GM20000 (cell line): ENCODE measurements around the gene METTL13.

Experiments used
- DNase-seq: peaks from one replicate; pipeline ENCODE4 v3.0.0; 2012; ENCODE audit warnings: low spot score
- CTCF ChIP-seq: IDR thresholded peaks from 2 replicates; pipeline ENCODE4 v1.5.1; 2012; ENCODE audit warnings: mild to moderate bottlenecking, control low read depth; ENCODE audit errors: extremely low read depth, missing control alignments

METTL13 gene

DNA sequence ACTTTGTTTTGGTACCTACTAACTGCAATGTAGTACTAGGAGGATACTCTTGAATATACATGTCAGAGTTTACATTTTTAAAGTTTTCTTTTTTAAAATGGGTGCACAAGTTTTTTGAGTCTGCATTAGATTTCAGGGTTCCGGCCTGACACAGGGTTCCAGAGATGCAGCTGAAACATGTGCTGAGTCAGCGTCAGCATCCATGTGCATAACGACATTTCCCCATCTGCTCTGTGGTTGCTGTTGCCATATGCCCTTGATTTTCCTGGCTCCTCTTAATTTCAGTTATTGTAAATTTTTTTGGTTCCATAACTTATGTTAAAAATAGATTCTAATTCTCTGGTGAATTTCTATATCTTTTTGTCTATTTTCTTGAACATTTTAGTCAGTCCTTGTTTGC lies 12.3 kb upstream of the METTL13 start:
- TF ChIP-seq CTCF, result no peak
- DNase-seq, result no peak

DNA sequence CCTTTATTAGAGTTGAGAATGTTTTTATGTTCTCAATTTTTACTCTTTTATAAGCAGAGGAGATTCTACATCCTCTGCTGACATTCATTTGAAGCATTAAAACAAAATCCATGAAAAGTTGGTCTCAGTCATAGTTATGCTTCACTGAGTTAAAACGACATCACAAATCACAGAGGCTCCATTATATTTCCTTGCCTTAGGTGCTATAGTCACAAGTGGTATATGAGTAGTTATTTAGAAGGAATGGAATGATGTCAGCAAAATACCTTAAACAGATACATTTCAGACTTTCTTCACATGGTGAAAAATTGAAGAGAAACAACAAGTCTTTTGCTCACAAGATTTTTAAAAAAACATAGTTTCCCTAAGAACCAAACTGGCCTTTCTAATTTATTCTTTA lies 11.7 kb upstream of the METTL13 start:
- no peak for DNase-seq
- TF ChIP-seq CTCF, result no peak

DNA sequence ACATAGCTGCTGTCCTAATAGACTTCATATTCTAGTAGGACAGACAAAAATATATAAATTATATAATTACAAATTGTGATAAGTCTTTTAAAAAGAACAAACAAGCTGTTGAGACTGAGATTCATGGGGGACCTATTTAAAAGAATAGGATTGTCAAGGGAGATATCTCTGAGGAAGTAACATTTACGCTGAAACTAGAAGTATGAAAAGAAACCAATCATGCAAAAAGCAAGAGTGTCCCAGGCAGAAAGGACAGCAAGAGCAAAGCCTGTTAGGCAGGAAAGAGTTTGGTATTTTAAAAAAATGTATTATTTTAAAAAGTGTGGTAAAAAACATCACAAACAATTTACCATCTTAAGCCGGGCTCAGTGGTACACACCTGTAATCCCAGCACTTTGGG lies 9.1 kb upstream of the METTL13 start:
- TF ChIP-seq CTCF, result no peak
- no peak for DNase-seq

DNA sequence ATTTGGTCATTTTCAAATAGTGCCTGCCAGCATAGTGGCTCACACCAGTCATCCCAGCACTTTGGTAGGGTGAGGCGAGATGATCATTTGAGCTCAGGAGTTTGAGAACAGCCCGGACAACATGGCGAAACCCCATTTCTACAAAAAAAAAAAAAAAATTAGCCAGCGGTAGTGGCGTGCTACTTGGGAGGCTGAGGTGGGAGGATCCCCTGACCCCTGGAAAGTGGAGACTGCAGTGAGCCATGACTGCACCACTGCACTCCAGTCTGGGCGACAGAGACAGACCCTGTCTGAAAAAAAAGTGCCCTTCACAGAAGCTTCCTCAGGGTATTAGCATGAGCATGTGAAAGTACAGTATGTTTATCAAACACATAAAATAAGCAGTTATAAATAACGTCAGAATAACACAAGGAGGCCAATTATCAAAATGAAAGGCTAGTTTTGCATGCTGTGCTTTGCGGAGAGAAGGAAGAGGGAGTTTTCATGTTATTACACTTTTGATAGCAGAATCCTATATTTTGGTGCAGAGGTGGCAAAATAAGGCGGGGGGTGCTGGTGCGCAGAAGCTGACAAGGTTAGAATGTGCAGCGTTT lies 781 bp upstream of the METTL13 start:
- no peak for DNase-seq
- TF ChIP-seq CTCF, result no peak

DNA sequence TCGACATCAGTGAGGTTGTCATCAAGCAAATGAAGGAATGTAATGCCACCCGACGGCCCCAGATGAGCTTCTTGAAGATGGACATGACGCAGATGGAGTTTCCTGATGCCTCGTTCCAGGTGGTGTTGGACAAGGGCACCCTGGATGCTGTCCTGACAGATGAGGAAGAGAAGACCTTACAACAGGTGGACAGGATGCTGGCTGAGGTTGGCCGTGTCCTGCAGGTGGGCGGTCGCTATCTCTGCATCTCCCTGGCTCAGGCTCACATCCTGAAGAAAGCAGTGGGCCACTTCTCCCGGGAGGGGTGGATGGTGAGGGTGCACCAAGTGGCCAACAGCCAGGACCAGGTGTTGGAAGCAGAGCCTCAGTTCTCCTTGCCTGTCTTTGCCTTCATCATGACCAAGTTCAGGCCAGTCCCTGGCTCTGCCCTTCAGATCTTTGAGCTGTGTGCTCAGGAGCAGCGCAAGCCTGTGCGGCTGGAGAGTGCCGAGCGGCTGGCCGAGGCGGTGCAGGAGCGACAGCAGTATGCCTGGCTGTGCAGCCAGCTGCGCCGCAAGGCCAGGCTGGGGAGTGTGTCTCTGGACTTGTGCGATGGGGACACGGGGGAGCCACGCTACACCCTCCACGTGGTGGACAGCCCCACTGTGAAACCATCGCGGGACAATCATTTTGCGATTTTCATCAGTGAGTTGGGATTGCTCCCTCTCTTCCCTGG lies 2.5 kb downstream of the METTL13 start:
- no peak for DNase-seq
- TF ChIP-seq CTCF, result no peak

DNA sequence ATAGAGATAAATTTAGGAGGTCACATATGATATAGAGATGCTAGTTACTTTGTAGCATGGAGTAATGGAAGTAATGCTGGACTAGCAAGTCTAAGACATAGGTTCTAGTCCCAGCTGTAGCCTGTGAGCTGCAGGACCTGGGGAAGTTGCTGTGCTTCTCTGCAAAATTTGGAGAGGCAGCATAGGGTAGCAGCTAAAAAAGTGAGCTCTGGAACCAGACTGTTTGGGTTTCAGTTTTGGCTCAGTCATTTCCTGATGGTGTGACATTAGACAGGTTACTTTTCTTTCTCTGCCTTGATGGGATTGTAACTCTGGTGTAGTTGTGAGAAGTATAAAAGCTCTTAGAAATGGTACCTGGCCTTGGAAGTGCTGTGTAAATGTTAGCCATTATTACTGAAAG lies 3.3 kb downstream of the METTL13 start:
- peak; percentile 32 for DNase-seq
- no peak for TF ChIP-seq CTCF

GRCh38 chr1:171785766-171786165 lies 4.3 kb downstream of the METTL13 start:
- DNase-seq, result no peak
- no peak for TF ChIP-seq CTCF
